Upper lobe of left lung (tissue), 6 donors: ENCODE results near the gene STEAP3. TPM values are rescaled to one million over a fixed set of nuclear protein-coding genes. Genes with fewer than 3 reads are reported as not detected.

ENCODE experiments used
- ATAC-seq, 2 donors: fragments of 200-7000 bp; cut with Tn5 transposase; one replicate each; pipeline ENCODE4 v1.9.1; 2022; ENCODE audit warnings: mild to moderate bottlenecking in 2 of 2, moderate library complexity in 2 of 2; ENCODE audit not compliant: low FRiP score in 2 of 2
- DNase-seq, 2 donors: peaks; one replicate each; pipeline ENCODE4 v3.0.0-alpha.2; 2019 to 2020
- H3K27ac ChIP-seq, 4 donors: fragments of 200-600 bp; sonication (generic); one replicate each; pipeline ENCODE4 v1.5.1; 2016 to 2019
- H3K27me3 ChIP-seq, 4 donors: fragments of 200-600 bp; sonication (generic); one replicate each; pipeline ENCODE4 v1.5.1; 2017 to 2019
- H3K36me3 ChIP-seq, 4 donors: fragments of 200-600 bp; sonication (generic); one replicate each; pipeline ENCODE4 v1.5.1; 2016 to 2019
- H3K4me1 ChIP-seq, 4 donors: fragments of 200-600 bp; sonication (generic); one replicate each; pipeline ENCODE4 v1.5.1; 2018 to 2019
- H3K4me3 ChIP-seq, 4 donors: fragments of 200-600 bp; sonication (generic); one replicate each; pipeline ENCODE4 v1.5.1; 2017 to 2019; ENCODE audit warnings: mild to moderate bottlenecking in 2 of 4, moderate library complexity in 1 of 4
- H3K9me3 ChIP-seq, 4 donors: fragments of 200-600 bp; sonication (generic); one replicate each; pipeline ENCODE4 v1.5.1; 2018 to 2019
- EP300 ChIP-seq, 4 donors: sonication (generic); formaldehyde crosslinking; IDR thresholded peaks; one replicate each; pipeline ENCODE4 v1.5.1; 2017; ENCODE audit warnings: antibody characterized with exemption in 4 of 4, control low read depth in 2 of 4
- POLR2A ChIP-seq, 4 donors: fragments of 450-650 bp; IDR thresholded peaks; one replicate each; pipeline ENCODE4 v1.5.1; 2016 to 2017; ENCODE audit warnings: antibody characterized with exemption in 4 of 4, mild to moderate bottlenecking in 2 of 4
- POLR2AphosphoS5 ChIP-seq, 2 donors: sonication (generic); formaldehyde crosslinking; IDR thresholded peaks; one replicate each; pipeline ENCODE4 v1.5.1; 2017; ENCODE audit warnings: antibody characterized with exemption in 2 of 2
- WGBS, 2 donors: methylation state at CpG; one replicate each; pipeline ENCODE4 v1.1.5; 2017 to 2018; 5-methylcytosine and 5-hydroxymethylcytosine counted together
- total RNA-seq, 6 donors: library from RNA; depleted of rRNA in 4 of 6; stranded (reverse); fragments of >200 nt in 4 of 6; gene quantifications; one replicate each; pipeline versions ENCODE4 v1.1.0 to v1.2.1, GENCODE V29; 2016 to 2021
- TF ChIP-seq, protein P1 (sequence below), 6 experiments: fragments of 450-650 bp in 4 of 6; fragments of 200-600 bp in 2 of 6; sonication (generic) in 2 of 6; IDR thresholded peaks; one replicate each; pipeline ENCODE4 v1.5.1; 2016 to 2019; ENCODE audit warnings: antibody characterized with exemption in 6 of 6
- donor health status: DM: no; HTN: no; CAD: no; lungs with moderate emphysema.
- donor health status: DM: no; HTN: yes; CAD: no; lungs with severe emphysema.

Gene STEAP3
- total RNA-seq, 6 donors from 2014 or later = 18.1 to 26.6 (median 22.4) TPM

DNA sequence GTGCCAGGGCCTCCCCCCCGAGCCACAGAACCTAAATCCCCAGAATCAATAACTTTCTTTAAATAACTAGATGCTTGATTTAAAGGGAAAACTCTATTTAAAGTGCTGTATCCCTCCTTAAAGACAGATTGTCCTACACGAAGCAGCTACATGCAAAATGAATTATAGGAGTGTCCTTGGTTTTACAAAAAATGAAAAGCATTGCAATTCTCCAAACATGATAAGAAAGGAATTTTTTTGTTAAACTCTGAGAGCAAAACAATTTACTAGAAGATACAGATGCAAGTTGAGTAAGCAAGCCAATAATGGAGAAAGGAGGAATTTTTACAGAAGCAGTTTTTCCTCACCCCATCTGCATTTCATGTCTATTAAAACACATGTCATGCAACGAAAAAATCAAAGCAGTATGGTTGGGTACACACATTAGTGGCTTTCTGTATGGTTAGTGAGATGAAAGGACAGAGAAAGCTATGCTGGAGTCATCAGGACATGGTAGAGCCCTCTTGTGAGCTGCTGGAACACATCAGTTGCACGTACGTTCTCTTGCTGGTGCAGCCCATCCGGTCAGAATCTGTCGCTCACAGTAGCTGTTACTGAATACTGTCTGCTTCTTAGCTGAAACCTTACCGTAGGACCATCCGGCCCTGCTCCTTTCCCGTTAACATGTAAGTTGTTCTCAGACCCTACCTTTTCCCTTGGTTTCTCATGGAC is 25.9 kb upstream of the STEAP3 start:
- ATAC-seq = peak in 1 of 2 donors; percentile 6
- no peak overlapping the region for H3K27ac ChIP-seq

GRCh38 chr2:119198240-119198840 is 25.3 kb upstream of the STEAP3 start:
- WGBS, 2 donors = 45 to 48% methylated on average over 7 of the region's 7 CpGs
- ATAC-seq = peak; percentile 37 to 41
- H3K27me3 ChIP-seq = no peaks in the 10 kb centered on the region
- H3K4me3 ChIP-seq = no peak overlapping the region
- TF ChIP-seq POLR2A (IDR thresholded peaks at IDR 0.05) (no peak), POLR2AphosphoS5 (IDR thresholded peaks at IDR 0.05) (no peak), EP300 (IDR thresholded peaks at IDR 0.05) (no peak)
- TF ChIP-seq, protein P1, sequence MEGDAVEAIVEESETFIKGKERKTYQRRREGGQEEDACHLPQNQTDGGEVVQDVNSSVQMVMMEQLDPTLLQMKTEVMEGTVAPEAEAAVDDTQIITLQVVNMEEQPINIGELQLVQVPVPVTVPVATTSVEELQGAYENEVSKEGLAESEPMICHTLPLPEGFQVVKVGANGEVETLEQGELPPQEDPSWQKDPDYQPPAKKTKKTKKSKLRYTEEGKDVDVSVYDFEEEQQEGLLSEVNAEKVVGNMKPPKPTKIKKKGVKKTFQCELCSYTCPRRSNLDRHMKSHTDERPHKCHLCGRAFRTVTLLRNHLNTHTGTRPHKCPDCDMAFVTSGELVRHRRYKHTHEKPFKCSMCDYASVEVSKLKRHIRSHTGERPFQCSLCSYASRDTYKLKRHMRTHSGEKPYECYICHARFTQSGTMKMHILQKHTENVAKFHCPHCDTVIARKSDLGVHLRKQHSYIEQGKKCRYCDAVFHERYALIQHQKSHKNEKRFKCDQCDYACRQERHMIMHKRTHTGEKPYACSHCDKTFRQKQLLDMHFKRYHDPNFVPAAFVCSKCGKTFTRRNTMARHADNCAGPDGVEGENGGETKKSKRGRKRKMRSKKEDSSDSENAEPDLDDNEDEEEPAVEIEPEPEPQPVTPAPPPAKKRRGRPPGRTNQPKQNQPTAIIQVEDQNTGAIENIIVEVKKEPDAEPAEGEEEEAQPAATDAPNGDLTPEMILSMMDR (IDR thresholded peaks at IDR 0.05) = no peak
- H3K27ac ChIP-seq = no peak overlapping the region
- DNase-seq = no peak
- no peaks in the 10 kb centered on the region for H3K9me3 ChIP-seq
- H3K4me1 ChIP-seq = peaks cover 0 to 5% (median 2%) of the 10 kb centered on the region in 4 donors
- H3K36me3 ChIP-seq = no peaks in the 10 kb centered on the region

More for the DNA sequence above, 25.9 kb upstream of the STEAP3 start:
- DNase-seq = no peak
- TF ChIP-seq, protein P1 (IDR thresholded peaks at IDR 0.05) = no peak
- TF ChIP-seq POLR2A (IDR thresholded peaks at IDR 0.05) = no peak
- TF ChIP-seq EP300 (IDR thresholded peaks at IDR 0.05) = no peak
- TF ChIP-seq POLR2AphosphoS5 (IDR thresholded peaks at IDR 0.05) = no peak
- Histone ChIP-seq H3K4me1 (peaks cover 0 to 5% (median 2%) of the 10 kb centered on the region in 4 donors), H3K9me3 (no peaks in the 10 kb centered on the region), H3K27me3 (no peaks in the 10 kb centered on the region), H3K36me3 (no peaks in the 10 kb centered on the region), H3K4me3 (no peak overlapping the region)
- WGBS, 2 donors = 65 to 72% methylated on average over 10 of the region's 10 CpGs

- WGBS, 2 donors = 88 to 89% methylated on average over 5 of the region's 5 CpGs
- DNase-seq = no peak
- no peaks in the 10 kb centered on the region for H3K36me3 ChIP-seq
- no peak for ATAC-seq
- TF ChIP-seq, protein P1 (IDR thresholded peaks at IDR 0.05) = no peak
- TF ChIP-seq POLR2A (IDR thresholded peaks at IDR 0.05) (no peak), POLR2AphosphoS5 (IDR thresholded peaks at IDR 0.05) (no peak)
- no peak overlapping the region for H3K4me3 ChIP-seq
- H3K27ac ChIP-seq = no peak overlapping the region
- peaks cover 0 to 5% (median 2%) of the 10 kb centered on the region in 4 donors for H3K4me1 ChIP-seq
- no peaks in the 10 kb centered on the region for H3K9me3 ChIP-seq
- H3K27me3 ChIP-seq = no peaks in the 10 kb centered on the region
Observed at GRCh38 chr2:119201815-119202214, 21.8 kb upstream of the STEAP3 start.

- H3K4me3 ChIP-seq = no peak overlapping the region
- no peaks in the 10 kb centered on the region for H3K9me3 ChIP-seq
- H3K4me1 ChIP-seq = peaks cover 0 to 5% (median 2%) of the 10 kb centered on the region in 4 donors
- 71 to 73% methylated on average over 1 of the region's 1 CpG for WGBS, 2 donors
- TF ChIP-seq POLR2A (IDR thresholded peaks at IDR 0.05) = no peak
- no peak for TF ChIP-seq EP300 (IDR thresholded peaks at IDR 0.05)
- TF ChIP-seq, protein P1 (IDR thresholded peaks at IDR 0.05) = no peak
- no peak for TF ChIP-seq POLR2AphosphoS5 (IDR thresholded peaks at IDR 0.05)
- no peak for DNase-seq
- H3K36me3 ChIP-seq = no peaks in the 10 kb centered on the region
- H3K27me3 ChIP-seq = no peaks in the 10 kb centered on the region
- H3K27ac ChIP-seq = no peak overlapping the region
- ATAC-seq = no peak
Observed at GRCh38 chr2:119202610-119203310, 20.9 kb upstream of the STEAP3 start.
